ENCODE results near the gene CLPX.
"Not testable (repeated sequence)": the region's sequence is repeated elsewhere in the genome, so short reads cannot be mapped to it uniquely, and the experiment has no call there.

CLPX gene

GRCh38 chr15:65206750-65207149 lies 21.6 kb upstream of the CLPX start:
- DNase-seq (ENCODE audit: low read depth), result no peak

DNA sequence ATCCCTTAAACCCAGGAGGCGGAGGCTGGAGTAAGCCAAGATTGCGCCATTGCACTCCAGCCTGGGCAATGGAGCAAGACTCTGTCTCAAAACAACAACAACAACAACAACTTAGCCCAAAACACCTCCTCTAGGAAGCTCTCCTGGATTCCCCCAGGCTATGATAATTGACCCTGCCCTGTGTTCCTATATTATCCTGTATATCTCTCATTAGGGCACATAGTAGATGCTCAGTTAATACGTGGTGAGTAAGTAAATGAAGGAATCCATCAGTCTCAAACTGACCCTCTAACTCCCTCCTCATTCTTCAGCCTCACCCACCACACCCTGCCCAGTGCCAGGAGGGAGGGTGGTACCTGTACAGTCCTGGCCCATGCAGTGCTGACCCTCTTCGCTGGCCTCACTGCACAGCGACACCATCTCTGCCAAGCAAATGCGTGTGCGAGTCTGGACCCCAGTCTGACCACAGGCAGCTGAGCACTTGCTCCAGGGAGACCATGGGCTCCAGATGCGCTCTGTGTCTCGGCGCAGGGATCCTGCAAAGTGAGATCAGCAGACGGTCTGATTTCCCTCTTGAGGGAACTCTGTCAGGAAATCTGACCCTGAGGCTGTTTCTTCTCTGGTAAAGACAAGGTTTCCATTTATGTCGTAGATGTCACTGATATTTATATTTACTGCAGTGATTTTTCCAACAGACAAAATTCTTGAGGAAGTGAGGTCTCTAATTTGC lies 20.0 kb upstream of the CLPX start:
- no peak for DNase-seq (ENCODE audit: low read depth)

GRCh38 chr15:65204236-65204930 lies 19.2 kb upstream of the CLPX start:
- no peak for DNase-seq (ENCODE audit: low read depth)

DNA sequence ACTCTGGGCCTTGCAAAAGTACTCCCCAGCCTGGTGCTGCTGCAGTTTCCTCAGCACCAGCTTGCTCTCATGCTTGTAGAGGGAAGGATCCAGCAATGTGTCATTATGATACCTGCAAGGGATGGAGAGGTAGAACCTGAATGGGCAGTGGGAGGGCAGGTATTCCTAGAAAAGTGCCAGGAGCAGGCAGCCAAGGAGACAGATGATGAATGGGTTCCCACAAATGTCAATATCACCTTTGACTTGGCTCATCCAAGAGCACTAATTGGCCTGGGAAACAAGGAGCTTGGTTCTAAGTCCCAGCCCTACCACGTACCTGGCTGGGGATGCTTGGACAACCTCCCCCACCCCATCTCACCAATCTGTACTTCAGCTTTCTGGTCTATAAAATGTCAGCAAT lies 16.8 kb upstream of the CLPX start:
- DNase-seq (ENCODE audit: low read depth), result no peak

GRCh38 chr15:65198571-65198970 lies 13.4 kb upstream of the CLPX start:
- no peak for DNase-seq (ENCODE audit: low read depth)

DNA sequence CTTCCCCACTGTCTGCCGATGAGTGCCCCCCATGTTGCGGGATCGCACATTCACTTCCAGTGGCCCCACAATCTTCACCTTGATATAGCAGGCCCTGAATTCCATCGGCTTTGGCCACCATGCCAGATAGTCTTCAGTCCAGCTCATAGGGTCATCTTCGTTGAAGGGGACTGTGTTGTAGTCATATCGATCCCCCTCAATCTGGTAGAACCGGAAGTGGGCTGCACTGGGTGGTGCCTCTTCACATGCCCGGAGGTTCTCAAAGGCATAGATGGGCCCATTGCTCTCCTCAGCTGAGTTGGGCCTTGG lies 12.1 kb upstream of the CLPX start:
- no peak for DNase-seq (ENCODE audit: low read depth)

- DNase-seq (ENCODE audit: low read depth), result no peak
Measured at GRCh38 chr15:65196637-65197336, 11.6 kb upstream of the CLPX start.

- DNase-seq (ENCODE audit: low read depth), result no peak
Measured at GRCh38 chr15:65195548-65195923, 10.4 kb upstream of the CLPX start.

DNA sequence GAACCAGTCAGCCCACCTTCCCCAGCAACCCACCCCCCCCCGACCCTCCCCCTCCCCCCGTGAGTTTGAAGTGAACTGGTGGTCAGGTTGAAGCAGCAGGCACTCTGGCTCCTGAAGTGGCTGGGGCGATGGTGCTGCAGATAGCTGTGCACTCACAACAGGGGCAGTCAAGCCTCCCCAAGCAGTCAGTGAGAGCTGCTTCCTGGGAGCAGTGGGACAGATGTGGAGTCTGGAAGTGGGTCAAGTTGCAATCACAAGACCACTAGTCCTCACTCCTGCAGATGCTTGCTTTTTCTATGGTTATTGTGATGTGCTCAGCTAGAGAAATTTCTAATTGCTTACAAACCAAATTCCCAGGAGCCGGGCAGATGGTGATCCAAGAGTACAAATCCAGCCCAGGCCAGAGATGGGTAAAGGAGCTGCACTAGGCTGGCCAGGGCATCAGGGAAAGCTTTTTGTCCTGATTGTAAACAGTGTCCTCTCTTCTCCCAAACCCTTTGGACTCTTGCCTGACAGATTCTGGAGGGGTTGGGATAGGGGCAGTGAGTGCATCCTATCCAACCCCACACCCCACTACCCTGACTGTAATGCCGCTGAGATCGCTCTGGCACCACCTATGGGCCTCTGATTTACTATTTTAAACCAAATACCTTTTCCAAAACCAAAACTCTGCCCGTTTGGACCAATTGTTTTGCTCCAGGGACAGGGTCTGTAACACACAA lies 9.8 kb upstream of the CLPX start:
- DNase-seq (ENCODE audit: low read depth), result no peak

- no peak for DNase-seq (ENCODE audit: low read depth)
Measured at GRCh38 chr15:65192016-65192415, 6.9 kb upstream of the CLPX start.

DNA sequence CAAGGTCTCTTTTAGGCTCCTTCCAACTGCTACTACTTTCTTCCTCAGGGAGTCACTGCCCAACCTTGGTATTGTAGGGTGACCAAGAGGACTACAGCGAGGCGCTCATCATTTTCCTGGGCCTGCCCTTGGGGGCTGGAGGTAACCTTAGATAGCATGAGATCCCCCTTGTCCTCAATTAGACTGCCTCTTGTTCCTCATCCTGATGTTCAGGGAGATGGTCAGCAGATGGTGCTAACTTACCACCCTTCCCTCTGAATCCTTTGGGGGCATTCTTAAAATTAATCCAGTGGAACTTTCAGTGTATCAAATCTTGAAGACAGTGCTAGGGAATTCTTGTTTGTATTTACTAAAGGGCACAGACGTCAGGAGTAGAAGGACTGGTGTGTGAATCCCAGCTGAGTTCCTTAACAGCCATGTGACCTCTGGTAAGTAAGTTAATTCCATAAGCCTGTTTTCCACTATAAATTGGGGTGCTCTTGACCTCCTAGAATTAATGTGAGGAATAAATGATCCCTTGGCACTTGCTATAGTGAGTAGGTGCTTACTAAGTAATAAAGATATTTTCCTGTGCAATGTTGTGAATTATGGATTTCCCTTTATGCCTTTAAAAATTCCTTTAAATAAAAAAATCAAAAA lies 4.1 kb upstream of the CLPX start:
- no peak for DNase-seq (ENCODE audit: low read depth)

DNA sequence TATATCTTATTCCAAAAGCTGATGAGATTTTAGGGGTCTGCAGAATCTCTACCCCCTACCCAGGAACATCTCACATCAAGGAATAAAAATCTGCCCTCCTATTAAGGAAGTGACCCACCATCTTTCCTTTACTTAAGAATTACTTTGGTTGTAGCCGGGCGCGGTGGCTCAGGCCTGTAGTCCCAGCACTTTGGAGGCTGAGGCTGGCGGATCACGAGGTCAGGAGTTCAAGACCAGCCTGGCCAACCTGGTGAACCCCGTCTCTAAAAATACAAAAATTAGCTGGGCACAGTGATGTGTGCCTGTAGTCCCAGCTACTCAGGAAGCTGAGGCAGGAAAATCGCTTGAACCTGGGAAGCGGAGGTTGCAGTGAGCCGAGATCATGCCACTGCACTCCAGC lies 3.3 kb upstream of the CLPX start:
- not testable (repeated sequence) for DNase-seq (ENCODE audit: low read depth)

DNA sequence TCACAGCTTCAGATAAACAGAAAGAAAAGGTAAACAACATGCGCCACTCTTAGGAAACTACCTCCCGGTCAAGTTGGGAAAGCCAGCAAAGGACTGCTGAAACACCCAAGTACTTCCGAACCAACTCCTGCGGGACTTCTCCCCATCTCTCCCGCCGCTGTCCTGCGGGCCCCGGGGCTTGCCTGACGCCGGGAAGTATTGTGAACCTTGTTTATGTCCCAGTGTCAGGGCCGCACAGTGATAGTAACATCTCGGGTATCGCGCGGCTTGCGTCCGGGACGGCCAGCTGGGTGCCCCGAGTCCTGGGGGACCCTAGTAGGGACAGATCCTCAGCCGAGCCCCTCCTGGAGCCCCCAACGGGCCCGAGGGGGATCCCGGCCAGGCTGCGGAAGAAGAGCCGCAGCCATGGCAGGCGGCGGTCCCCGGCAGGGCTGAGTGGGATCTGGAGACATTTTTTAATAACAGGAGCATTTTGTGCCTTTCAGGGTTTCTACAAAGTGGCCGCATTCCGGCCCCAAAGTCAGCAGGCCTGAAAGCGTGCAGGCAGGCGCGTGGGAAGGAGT lies 756 bp downstream of the CLPX start:
- no peak for DNase-seq (ENCODE audit: low read depth)

DNA sequence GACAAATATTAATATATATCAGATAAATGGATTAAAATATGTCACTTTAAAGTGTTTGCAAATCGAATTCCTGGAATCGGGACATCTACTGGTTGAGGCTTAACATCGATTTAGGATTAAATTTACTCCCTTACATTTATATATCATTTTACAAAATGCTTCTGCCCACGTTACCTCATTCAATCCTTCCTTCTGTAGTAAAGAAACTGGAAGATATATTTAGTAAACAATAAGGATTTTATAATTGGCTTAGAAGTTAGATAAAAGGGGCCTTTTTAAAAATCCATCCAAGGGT lies 1.3 kb downstream of the CLPX start:
- no peak for DNase-seq (ENCODE audit: low read depth)

GRCh38 chr15:65182538-65182937 lies 2.6 kb downstream of the CLPX start:
- no peak for DNase-seq (ENCODE audit: low read depth)

DNA sequence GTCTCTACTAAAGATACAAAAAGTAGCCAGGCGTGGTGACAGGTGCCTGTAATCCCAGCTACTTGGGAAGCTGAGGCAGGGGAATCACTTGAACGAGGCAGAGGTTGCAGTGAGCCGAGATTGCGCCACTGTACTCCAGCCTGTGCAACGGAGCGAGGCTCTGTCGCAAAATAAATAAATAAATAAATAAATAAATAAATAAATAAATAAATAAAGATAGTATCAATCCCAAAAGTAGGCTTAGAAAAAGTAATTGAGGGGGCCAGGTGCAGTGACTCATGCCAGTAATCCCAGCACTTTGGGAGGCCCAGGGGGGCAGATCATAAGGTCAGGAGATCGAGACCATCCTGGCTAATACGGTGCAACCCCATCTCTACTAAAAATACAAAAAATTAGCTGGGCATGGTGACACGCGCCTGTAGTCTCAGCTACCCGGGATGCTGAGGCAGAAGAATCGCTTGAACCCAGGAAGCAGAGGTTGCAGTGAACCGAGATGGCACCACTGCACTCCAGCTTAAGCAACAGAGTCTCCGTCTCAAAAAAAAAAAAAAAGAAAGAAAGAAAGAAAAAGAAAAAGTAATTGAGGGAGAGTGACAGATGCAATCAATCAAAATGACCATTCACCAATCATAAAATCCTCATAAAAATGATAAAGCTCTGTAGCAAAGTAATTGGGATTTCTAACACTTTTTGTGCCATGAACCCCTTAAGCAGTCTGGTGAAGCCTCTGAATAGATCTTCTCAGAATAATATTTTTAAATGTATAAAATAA lies 3.4 kb downstream of the CLPX start:
- not testable (repeated sequence) for DNase-seq (ENCODE audit: low read depth)

DNA sequence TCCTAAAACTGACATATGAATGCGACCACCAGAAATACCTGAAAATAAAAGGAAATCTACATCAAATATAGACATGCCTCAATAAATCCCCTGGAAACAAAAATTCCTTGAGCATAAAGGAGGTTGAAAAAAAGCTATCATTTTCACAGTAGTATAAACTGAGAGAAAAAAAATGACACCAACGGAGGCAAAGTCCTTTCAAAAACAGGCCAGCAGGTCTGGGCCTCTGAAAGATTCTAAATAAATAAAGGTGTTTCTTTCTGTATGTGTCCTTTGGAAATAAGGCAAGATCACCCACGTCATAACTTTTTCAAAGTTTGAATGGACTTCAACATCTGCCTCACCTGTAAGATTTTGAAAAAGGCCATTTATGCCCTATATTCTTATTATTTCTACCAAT lies 5.0 kb downstream of the CLPX start:
- no peak for DNase-seq (ENCODE audit: low read depth)

GRCh38 chr15:65177901-65178300 lies 7.2 kb downstream of the CLPX start:
- DNase-seq (ENCODE audit: low read depth), result no peak

GRCh38 chr15:65176056-65176455 lies 9.1 kb downstream of the CLPX start:
- DNase-seq (ENCODE audit: low read depth), result no peak

GRCh38 chr15:65175511-65175910 lies 9.6 kb downstream of the CLPX start:
- no peak for DNase-seq (ENCODE audit: low read depth)

DNA sequence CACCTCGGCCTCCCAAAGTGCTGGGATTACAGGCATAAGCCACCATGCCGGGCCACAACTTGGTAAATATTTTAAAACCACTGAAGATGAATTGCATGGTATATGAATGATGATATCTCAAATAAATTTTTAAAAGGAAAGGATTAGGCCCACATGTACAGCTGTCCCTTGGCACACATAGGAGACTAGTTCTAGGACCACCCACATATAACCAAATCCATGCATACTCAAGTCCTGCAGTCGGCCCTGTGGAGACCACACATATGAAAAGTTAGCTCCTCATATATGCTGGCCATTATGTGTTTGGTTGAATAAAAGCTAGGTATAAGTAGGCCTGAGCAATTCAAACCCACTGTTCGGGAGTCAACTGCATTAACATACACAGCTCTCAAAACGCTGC lies 10.6 kb downstream of the CLPX start:
- DNase-seq (ENCODE audit: low read depth), result no peak
